Chondrocyte (in vitro differentiated cells): Measurements from ENCODE around the gene ALPK3. TPM values are rescaled to one million over a fixed set of nuclear protein-coding genes. Genes with fewer than 3 reads are reported as not detected.

Experiments used
- DNase-seq: peaks from one replicate; pipeline ENCODE4 v3.0.0; 2021; ENCODE audit warnings: mixed read lengths, low spot score
- H3K27ac Mint-ChIP-seq: one replicate; pipeline ENCODE4 v1.8.0; 2021; ENCODE audit warnings: mild to moderate bottlenecking, moderate library complexity, mixed read lengths; ENCODE audit not compliant: unreplicated experiment
- H3K27me3 Mint-ChIP-seq: 2 replicates; pipeline ENCODE4 v1.8.0; 2021; ENCODE audit warnings: low read depth, mixed read lengths
- H3K36me3 Mint-ChIP-seq: 2 replicates; pipeline ENCODE4 v1.8.0; 2021; ENCODE audit warnings: low read depth, mixed read lengths
- H3K4me1 Mint-ChIP-seq: 2 replicates; pipeline ENCODE4 v1.8.0; 2021; ENCODE audit warnings: low read depth, mild to moderate bottlenecking, mixed read lengths
- H3K4me3 Mint-ChIP-seq: one replicate; pipeline ENCODE4 v1.8.0; 2021; ENCODE audit warnings: mild to moderate bottlenecking, moderate library complexity, mixed read lengths; ENCODE audit not compliant: unreplicated experiment
- H3K9me3 Mint-ChIP-seq: 2 replicates; pipeline ENCODE4 v1.8.0; 2021; ENCODE audit warnings: low read depth, mixed read lengths
- total RNA-seq: library from RNA; stranded (reverse); gene quantifications from 3 replicates; pipeline ENCODE4 v1.2.1, GENCODE V29; 2021
- TF ChIP-seq, protein P1 (sequence below): fragments of 200-600 bp; sonication (generic); IDR thresholded peaks from 2 replicates; pipeline ENCODE4 v1.5.0; 2021; ENCODE audit warnings: antibody characterized with exemption, mild to moderate bottlenecking, moderate library complexity

ALPK3 gene
- total RNA-seq, 1 donor from 2014 or later = 6.4 TPM

DNA sequence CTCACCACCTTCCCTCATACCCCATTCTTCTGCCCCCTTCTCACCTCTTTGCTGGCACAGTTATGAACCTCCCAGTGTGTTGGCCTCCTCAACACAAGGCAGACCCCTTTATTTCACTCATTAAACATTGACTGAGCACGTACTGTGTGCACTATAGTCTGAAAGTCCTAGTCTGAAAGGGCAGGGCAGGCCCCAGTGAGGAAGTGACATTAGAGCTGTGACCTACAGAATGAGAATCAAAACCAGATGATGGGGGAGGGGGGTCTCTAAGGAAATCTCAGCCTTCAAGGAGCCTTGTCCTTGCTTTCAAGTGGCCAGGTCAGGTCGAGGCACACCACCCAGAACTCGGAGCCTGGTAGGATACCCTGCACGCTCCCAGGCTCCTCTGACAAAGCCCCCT, 70.8 kb downstream of the ALPK3 start:
- no peaks in the 10 kb centered on the region for H3K36me3 Mint-ChIP-seq

DNA sequence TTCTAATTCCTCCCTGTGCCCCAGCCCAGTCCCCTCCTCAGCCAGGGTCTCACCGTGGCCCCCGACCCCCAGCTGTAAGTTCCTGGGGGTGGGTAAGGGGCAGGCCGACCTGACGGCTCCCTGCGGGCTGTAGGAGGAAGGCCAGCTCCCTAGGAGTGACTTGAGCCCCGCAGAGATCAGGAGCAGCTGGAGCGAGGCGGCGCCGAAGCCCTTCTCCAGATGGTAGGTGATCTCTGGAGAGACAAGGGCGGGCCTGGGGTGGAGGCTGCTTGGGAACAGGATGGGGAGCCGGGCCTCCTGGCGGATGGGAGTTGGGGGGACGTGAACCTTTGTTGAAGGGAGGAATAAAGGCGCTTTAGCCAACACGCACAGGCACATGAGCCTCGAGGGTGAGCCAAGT, 71.5 kb downstream of the ALPK3 start:
- no peak for DNase-seq
- no peaks in the 10 kb centered on the region for H3K9me3 Mint-ChIP-seq
- no peaks in the 10 kb centered on the region for H3K36me3 Mint-ChIP-seq
- H3K27ac Mint-ChIP-seq = no peak overlapping the region
- peaks cover 1% of the 10 kb centered on the region for H3K4me1 Mint-ChIP-seq
- H3K27me3 Mint-ChIP-seq = peaks cover 9% of the 10 kb centered on the region
- TF ChIP-seq, protein P1, sequence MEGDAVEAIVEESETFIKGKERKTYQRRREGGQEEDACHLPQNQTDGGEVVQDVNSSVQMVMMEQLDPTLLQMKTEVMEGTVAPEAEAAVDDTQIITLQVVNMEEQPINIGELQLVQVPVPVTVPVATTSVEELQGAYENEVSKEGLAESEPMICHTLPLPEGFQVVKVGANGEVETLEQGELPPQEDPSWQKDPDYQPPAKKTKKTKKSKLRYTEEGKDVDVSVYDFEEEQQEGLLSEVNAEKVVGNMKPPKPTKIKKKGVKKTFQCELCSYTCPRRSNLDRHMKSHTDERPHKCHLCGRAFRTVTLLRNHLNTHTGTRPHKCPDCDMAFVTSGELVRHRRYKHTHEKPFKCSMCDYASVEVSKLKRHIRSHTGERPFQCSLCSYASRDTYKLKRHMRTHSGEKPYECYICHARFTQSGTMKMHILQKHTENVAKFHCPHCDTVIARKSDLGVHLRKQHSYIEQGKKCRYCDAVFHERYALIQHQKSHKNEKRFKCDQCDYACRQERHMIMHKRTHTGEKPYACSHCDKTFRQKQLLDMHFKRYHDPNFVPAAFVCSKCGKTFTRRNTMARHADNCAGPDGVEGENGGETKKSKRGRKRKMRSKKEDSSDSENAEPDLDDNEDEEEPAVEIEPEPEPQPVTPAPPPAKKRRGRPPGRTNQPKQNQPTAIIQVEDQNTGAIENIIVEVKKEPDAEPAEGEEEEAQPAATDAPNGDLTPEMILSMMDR = no peak
- H3K4me3 Mint-ChIP-seq = no peak overlapping the region

More for the DNA sequence above, 70.8 kb downstream of the ALPK3 start:
- TF ChIP-seq, protein P1 = no peak
- DNase-seq = no peak
- Mint-ChIP-seq H3K27ac (no peak overlapping the region), H3K4me1 (peaks cover 6% of the 10 kb centered on the region), H3K4me3 (no peak overlapping the region), H3K27me3 (peaks cover 9% of the 10 kb centered on the region), H3K9me3 (no peaks in the 10 kb centered on the region)

DNA sequence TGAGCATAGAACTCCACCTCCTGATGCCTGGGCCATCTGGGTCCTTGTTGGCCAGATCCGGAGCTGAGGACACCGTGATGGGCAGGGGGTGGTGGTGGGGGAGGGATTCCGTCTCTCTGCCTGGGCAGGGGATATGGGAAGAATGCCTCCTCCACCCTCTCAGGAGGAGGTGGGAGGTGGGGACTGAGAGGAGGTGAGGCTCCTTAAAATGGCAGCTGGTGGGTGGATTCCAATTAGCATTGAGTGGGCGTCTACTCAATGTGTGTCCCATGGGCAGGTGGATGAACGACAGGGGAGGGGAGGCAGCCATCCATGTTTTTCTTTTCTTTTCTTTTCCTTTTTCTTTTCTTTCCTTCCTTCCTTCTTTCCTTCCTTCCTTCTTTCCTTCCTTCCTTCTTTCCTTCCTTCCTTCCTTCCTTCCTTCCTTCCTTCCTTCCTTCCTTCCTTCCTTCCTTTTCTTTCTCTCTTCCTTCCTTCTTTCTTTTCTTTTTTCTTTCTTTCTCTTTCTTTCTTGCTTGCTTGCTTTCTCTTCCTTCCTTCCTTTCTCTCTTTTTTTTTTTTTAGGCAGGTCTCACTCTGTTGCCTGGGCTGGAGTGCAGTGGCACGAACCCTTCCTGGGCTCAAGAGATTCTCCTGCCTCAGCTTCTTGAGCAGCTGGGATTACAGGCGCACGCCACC, 72.3 kb downstream of the ALPK3 start:
- DNase-seq = no peak
- Mint-ChIP-seq H3K4me1 (no peaks in the 10 kb centered on the region), H3K4me3 (no peak overlapping the region), H3K27ac (no peak overlapping the region), H3K27me3 (peaks cover 8% of the 10 kb centered on the region), H3K36me3 (no peaks in the 10 kb centered on the region), H3K9me3 (no peaks in the 10 kb centered on the region)
- TF ChIP-seq, protein P1 = no peak

DNA sequence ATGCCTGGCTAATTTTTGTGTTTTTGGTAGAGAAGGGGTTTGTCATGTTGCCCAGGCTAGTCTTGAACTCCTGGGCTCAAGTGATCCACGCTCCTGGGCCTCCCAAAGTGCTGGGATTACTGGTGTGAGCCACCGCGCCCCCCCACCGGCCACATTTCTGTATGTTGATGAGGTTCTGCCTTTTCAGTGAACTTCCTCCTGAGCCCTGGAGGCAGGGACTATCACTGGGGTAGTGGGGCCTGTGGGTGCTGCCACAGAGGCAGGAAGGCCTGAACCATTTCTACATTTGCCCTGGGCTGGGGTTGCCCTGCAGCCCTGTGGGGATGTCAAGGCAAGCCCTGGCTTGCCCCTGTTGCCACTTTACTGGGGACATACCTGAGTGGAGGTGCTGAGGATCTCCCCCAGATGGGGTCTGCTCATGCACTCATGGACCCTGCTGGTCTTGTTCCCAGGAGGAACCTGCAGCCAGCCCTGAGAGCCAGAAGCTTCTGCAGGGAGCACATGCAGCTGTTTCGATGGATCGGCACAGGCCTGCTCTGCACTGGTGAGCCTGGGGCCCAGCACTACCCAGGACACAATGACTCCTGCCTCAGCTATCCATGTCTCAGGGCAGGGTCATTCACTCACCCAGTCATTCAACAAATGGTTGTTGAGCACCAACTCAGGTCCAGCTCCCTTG, 73.0 kb downstream of the ALPK3 start:
- H3K36me3 Mint-ChIP-seq = no peaks in the 10 kb centered on the region
- no peak for DNase-seq
- no peaks in the 10 kb centered on the region for H3K9me3 Mint-ChIP-seq
- peaks cover 7% of the 10 kb centered on the region for H3K27me3 Mint-ChIP-seq
- H3K4me1 Mint-ChIP-seq = no peaks in the 10 kb centered on the region
- TF ChIP-seq, protein P1 = no peak
- no peak overlapping the region for H3K27ac Mint-ChIP-seq
- no peak overlapping the region for H3K4me3 Mint-ChIP-seq

DNA sequence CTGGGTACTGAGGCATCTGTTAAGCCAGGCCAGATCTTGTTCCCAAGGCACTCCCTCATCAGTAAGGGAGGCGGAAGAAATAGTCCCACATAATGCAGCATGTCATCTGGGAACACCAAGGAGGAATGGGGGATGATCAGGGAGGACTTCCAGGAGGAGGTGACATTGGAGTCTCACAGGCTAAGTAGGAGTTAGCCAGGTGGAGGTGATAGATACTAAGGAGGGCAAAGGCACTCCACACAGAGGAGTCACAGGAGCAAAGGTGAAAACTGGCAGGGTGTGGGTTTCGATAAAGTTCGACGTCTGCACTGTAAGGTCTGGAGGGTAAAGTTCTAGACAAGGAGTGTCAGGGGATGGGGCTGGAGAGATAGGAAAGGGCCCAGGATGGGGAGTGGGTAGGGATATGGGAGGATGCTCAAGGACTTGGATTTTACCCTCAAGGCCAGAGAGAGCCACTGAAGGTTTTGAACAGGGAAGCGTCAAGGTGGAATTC, 73.6 kb downstream of the ALPK3 start:
- no peaks in the 10 kb centered on the region for H3K36me3 Mint-ChIP-seq

More for the DNA sequence above, 73.6 kb downstream of the ALPK3 start:
- peaks cover 7% of the 10 kb centered on the region for H3K27me3 Mint-ChIP-seq
- TF ChIP-seq, protein P1 = no peak
- H3K4me1 Mint-ChIP-seq = no peaks in the 10 kb centered on the region
- DNase-seq = no peak
- no peak overlapping the region for H3K27ac Mint-ChIP-seq
- no peak overlapping the region for H3K4me3 Mint-ChIP-seq
- no peaks in the 10 kb centered on the region for H3K9me3 Mint-ChIP-seq
